MCF 10A (cell line): ENCODE data around the gene KCNT2. TPM values are rescaled to one million over a fixed set of nuclear protein-coding genes. Genes with fewer than 3 reads are reported as not detected.

Experiments
- BruUV-seq: library from RNA; stranded (reverse); fragments of 400-500 nt; replicated peaks from 2 replicates; lab custom pipeline; 2021; lab: Mats Ljungman, UMichigan
- CTCF ChIA-PET: fragments of 300-600 bp; sonication (Branson Sonifier 250); formaldehyde crosslinking; extraction: SDS; loops from one replicate; lab custom pipeline; 2021; ENCODE audit warnings: antibody characterized with exemption, inconsistent platforms; lab: Yijun Ruan, JAX
- POLR2A ChIA-PET: fragments of 300-600, 350-650 bp; sonication (Branson Sonifier 250); formaldehyde crosslinking; extraction: SDS; loops from one replicate; lab custom pipeline; 2020; ENCODE audit warnings: antibody characterized with exemption, inconsistent platforms; lab: Yijun Ruan, JAX
- DNase-seq: peaks from one replicate; pipeline ENCODE4 v3.0.0-alpha.2; 2018; ENCODE audit not compliant: unreplicated experiment
- H3K27ac Mint-ChIP-seq: one replicate; pipeline ENCODE4 v1.8.0; 2022; ENCODE audit warnings: mild to moderate bottlenecking, low read depth, mixed read lengths; ENCODE audit not compliant: unreplicated experiment
- H3K27me3 Mint-ChIP-seq: one replicate; pipeline ENCODE4 v1.8.0; 2022; ENCODE audit warnings: mixed read lengths; ENCODE audit not compliant: insufficient read depth, unreplicated experiment
- H3K36me3 Mint-ChIP-seq: one replicate; pipeline ENCODE4 v1.8.0; 2022; ENCODE audit warnings: mild to moderate bottlenecking, moderate library complexity, mixed read lengths; ENCODE audit not compliant: insufficient read depth, unreplicated experiment
- H3K4me1 Mint-ChIP-seq: one replicate; pipeline ENCODE4 v1.8.0; 2022; ENCODE audit warnings: mixed read lengths; ENCODE audit not compliant: insufficient read depth, unreplicated experiment
- H3K4me3 Mint-ChIP-seq: one replicate; pipeline ENCODE4 v1.8.0; 2022; ENCODE audit warnings: mild to moderate bottlenecking, moderate library complexity, mixed read lengths; ENCODE audit not compliant: unreplicated experiment
- H3K9me3 Mint-ChIP-seq: one replicate; pipeline ENCODE4 v1.8.0; 2022; ENCODE audit warnings: mixed read lengths; ENCODE audit not compliant: unreplicated experiment
- intact Hi-C: fragments of 100-400 bp; cut with micrococcal nuclease; formaldehyde crosslinking; loops from 2 replicates; pipeline ENCODE4 v1.14.1; 2022
- total RNA-seq: library from RNA; stranded (reverse); gene quantifications from 2 replicates; pipeline ENCODE4 v1.2.3, GENCODE V29; 2022
- TF ChIP-seq, protein P1 (sequence below): fragments of 200-600 bp; IDR thresholded peaks from one replicate; pipeline ENCODE4 v1.8.0; 2022; ENCODE audit warnings: antibody characterized with exemption, mild to moderate bottlenecking; ENCODE audit not compliant: unreplicated experiment

Gene KCNT2
- total RNA-seq, 1 experiment from 2014 or later: 1.5 TPM

- BruUV-seq: no TSS peak
- H3K27me3 Mint-ChIP-seq: no peaks in the 10 kb centered on the region
- POLR2A ChIA-PET: interaction anchor here (0.5 to 0.8 kb wide), 2 partner anchors 12 to 299 kb away, joined by 3 to 4 read pairs; no protein-coding TSS in a partner anchor
- H3K27ac Mint-ChIP-seq: no peak overlapping the region
- intact Hi-C loops: no loop called here
- H3K36me3 Mint-ChIP-seq: no peaks in the 10 kb centered on the region
- CTCF ChIA-PET: interaction anchor here (0.6 kb wide), 1 partner anchor 75 kb away, joined by 3 read pairs; no protein-coding TSS in a partner anchor
- no peak overlapping the region for H3K4me3 Mint-ChIP-seq
- no peaks in the 10 kb centered on the region for H3K9me3 Mint-ChIP-seq
- TF ChIP-seq, protein P1, sequence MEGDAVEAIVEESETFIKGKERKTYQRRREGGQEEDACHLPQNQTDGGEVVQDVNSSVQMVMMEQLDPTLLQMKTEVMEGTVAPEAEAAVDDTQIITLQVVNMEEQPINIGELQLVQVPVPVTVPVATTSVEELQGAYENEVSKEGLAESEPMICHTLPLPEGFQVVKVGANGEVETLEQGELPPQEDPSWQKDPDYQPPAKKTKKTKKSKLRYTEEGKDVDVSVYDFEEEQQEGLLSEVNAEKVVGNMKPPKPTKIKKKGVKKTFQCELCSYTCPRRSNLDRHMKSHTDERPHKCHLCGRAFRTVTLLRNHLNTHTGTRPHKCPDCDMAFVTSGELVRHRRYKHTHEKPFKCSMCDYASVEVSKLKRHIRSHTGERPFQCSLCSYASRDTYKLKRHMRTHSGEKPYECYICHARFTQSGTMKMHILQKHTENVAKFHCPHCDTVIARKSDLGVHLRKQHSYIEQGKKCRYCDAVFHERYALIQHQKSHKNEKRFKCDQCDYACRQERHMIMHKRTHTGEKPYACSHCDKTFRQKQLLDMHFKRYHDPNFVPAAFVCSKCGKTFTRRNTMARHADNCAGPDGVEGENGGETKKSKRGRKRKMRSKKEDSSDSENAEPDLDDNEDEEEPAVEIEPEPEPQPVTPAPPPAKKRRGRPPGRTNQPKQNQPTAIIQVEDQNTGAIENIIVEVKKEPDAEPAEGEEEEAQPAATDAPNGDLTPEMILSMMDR: no peak
- H3K4me1 Mint-ChIP-seq: no peaks in the 10 kb centered on the region
- no peak for DNase-seq
Measured at GRCh38 chr1:196598942-196599748, 9.1 kb downstream of the KCNT2 start.

DNA sequence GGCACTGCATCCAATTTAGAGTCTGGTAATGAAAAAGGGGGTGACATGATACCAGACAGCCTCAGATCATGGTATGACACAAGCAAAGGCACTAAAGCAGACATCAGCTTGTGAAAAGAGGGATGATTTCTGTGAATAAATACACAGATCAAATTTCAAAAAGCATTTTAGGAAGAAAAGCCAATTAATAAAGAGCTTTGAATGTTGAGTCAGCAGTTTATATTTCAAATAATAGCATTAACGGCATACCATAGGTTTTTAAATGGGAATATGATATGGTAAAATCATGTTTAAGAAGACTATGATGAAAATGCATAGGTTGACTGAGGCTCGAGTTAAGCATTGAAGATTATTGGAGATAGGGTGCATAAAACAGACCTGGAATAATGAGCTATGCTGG lies 13.5 kb downstream of the KCNT2 start:
- ChIA-PET CTCF (interaction anchor here (0.8 to 1.1 kb wide), 5 partner anchors 9 to 28 kb away, joined by 3 to 4 read pairs (median 3); no protein-coding TSS in a partner anchor), POLR2A (interaction anchor here (0.7 kb wide), 1 partner anchor 29 kb away, joined by 4 read pairs; no protein-coding TSS in a partner anchor)

GRCh38 chr1:196593955-196594354 lies 14.3 kb downstream of the KCNT2 start:
- TF ChIP-seq, protein P1: no peak
- no peaks in the 10 kb centered on the region for H3K9me3 Mint-ChIP-seq
- ChIA-PET CTCF (interaction anchor here (0.9 kb wide), 1 partner anchor 11 kb away, joined by 3 read pairs; no protein-coding TSS in a partner anchor), POLR2A (no interaction called here)
- H3K27ac Mint-ChIP-seq: no peak overlapping the region
- H3K36me3 Mint-ChIP-seq: no peaks in the 10 kb centered on the region
- H3K4me3 Mint-ChIP-seq: no peak overlapping the region
- H3K27me3 Mint-ChIP-seq: no peaks in the 10 kb centered on the region
- intact Hi-C loops: no loop called here
- BruUV-seq: no TSS peak
- DNase-seq: no peak
- H3K4me1 Mint-ChIP-seq: no peaks in the 10 kb centered on the region

More for the DNA sequence above, 13.5 kb downstream of the KCNT2 start:
- TF ChIP-seq, protein P1: no peak
- Mint-ChIP-seq H3K27me3 (no peaks in the 10 kb centered on the region), H3K36me3 (no peaks in the 10 kb centered on the region), H3K9me3 (no peaks in the 10 kb centered on the region), H3K4me1 (no peaks in the 10 kb centered on the region), H3K4me3 (no peak overlapping the region), H3K27ac (no peak overlapping the region)
- BruUV-seq: no TSS peak
- intact Hi-C loops: no loop called here
- no peak for DNase-seq

GRCh38 chr1:196590959-196591358 lies 17.3 kb downstream of the KCNT2 start:
- H3K9me3 Mint-ChIP-seq: no peaks in the 10 kb centered on the region
- TF ChIP-seq, protein P1: no peak
- no peaks in the 10 kb centered on the region for H3K4me1 Mint-ChIP-seq
- ChIA-PET POLR2A (no interaction called here), CTCF (interaction anchor here (0.6 to 0.7 kb wide), 2 partner anchors 13 to 52 kb away, joined by 3 read pairs; no protein-coding TSS in a partner anchor)
- no peaks in the 10 kb centered on the region for H3K36me3 Mint-ChIP-seq
- no peak overlapping the region for H3K27ac Mint-ChIP-seq
- intact Hi-C loops: no loop called here
- no peak overlapping the region for H3K4me3 Mint-ChIP-seq
- BruUV-seq: no TSS peak
- no peaks in the 10 kb centered on the region for H3K27me3 Mint-ChIP-seq
- DNase-seq: no peak
